ENCODE data around the gene HIC1.

Gene HIC1

DNA sequence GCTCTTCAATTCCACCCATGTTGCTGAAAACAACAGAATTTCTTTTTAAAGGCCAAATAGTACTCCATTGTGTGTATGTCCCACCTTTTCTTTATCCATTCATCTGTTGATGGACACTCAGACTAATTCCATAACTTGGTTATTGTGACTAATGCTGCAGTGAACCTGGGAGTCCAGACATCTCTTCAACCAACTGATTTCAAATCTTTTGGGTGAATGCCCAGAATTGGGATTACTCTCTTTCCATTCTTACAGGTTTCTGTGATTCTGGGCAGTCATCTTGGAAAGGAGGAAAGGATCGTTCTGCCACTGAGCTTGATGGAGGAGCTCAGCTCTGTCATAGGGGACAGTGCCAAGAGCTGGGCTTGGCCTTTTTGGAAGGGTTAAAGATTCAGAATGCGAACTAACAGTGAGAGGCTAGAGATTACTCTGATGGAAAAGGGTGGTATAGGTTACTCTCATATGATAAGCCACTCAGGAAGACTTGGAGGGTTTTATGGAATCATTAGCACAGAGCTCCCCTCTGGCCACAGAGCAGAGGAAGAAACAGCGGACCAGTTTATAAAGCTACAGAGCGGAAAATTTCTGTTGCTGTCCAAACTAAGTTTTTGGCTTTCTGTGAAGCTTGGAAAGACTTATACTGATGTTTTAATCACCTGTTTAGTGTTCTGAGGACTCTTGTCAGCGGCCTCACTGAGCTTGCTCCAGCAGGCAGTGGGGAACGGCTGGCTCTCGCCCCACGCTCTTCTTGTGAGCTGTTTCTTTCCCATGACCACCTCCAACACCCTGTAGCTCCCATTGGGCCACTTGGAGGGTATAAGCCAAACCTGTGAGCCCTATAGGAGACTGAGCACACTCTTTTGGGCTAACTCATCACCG lies 48.3 kb downstream of the HIC1 start:
- H3K4me1 Mint-ChIP-seq: peaks cover 12% of the 10 kb centered on the region
- peaks cover 6% of the 10 kb centered on the region for H3K36me3 Mint-ChIP-seq (ENCODE audit: insufficient read depth)
- ATAC-seq (replicated peaks; ENCODE audit: extremely low read depth, poor library complexity, severe bottlenecking) (no peak), DNase-seq (ENCODE audit: low spot score in 2 of 2) (no peak)
- no peaks in the 10 kb centered on the region for H3K9me3 Mint-ChIP-seq
- H3K4me3 Mint-ChIP-seq: no peak overlapping the region
- no peaks in the 10 kb centered on the region for H3K27me3 Mint-ChIP-seq
- no peak overlapping the region for H3K27ac Mint-ChIP-seq (ENCODE audit: low read depth)

DNA sequence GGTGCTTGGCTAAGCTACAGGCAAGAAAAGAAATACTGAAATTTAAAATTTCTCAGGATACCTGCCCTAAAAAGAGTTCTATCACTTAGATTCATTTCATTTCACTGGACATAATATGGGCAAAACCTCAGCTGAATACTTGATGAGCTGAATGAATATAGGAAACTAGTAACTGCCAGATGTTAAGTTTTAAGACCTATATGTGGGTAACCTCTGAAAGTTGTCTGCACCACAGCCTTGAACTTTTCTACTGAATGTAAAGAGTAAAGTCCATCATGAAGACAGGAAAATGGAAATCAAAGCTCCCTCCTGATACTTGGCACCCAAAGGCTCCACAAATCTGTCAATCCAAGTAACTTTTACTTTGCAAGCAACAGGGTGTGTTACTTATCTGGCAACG lies 50.8 kb downstream of the HIC1 start:
- ATAC-seq (replicated peaks; ENCODE audit: extremely low read depth, poor library complexity, severe bottlenecking) (no peak), DNase-seq (ENCODE audit: low spot score in 2 of 2) (no peak)
- no peaks in the 10 kb centered on the region for H3K9me3 Mint-ChIP-seq
- H3K4me3 Mint-ChIP-seq: no peak overlapping the region
- no peaks in the 10 kb centered on the region for H3K27me3 Mint-ChIP-seq
- H3K36me3 Mint-ChIP-seq (ENCODE audit: insufficient read depth): peaks cover 4% of the 10 kb centered on the region
- H3K27ac Mint-ChIP-seq (ENCODE audit: low read depth): no peak overlapping the region
- peaks cover 17% of the 10 kb centered on the region for H3K4me1 Mint-ChIP-seq

DNA sequence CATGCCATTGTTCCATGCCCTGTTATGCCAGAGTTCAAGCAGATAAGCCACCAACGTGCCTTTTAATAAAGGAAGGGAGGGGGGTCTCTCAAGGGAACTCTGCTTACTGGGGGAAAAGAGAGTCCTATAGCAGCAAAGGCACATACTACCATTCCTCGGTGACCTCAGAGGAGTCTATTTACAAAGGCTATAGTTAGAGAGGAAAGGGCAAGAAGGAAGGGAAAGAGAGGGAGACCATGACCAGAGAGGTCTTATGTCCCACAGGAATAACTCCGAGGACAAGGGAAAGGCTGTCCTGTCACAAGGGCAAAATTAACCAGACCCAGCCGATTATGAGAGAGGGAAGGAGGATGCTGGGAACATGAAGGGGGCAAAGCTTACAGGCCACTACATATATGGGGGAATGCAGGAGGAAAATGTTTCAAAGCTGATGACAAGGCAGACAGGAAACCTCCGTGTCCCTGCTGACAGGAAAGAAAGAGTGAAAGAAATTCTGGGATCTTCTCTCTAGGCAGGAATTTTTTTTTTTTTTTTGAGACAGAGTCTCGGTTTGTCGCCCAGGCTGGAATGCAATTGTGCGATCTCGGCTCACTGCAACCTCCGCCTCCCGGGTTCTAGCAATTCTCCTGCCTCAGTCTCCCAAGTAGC lies 51.5 kb downstream of the HIC1 start:
- no peaks in the 10 kb centered on the region for H3K27me3 Mint-ChIP-seq
- no peaks in the 10 kb centered on the region for H3K9me3 Mint-ChIP-seq
- no peak overlapping the region for H3K27ac Mint-ChIP-seq (ENCODE audit: low read depth)
- no peak for DNase-seq (ENCODE audit: low spot score in 2 of 2)
- peaks cover 4% of the 10 kb centered on the region for H3K36me3 Mint-ChIP-seq (ENCODE audit: insufficient read depth)
- no peak overlapping the region for H3K4me3 Mint-ChIP-seq
- peaks cover 17% of the 10 kb centered on the region for H3K4me1 Mint-ChIP-seq
- ATAC-seq (replicated peaks; ENCODE audit: extremely low read depth, poor library complexity, severe bottlenecking): no peak

DNA sequence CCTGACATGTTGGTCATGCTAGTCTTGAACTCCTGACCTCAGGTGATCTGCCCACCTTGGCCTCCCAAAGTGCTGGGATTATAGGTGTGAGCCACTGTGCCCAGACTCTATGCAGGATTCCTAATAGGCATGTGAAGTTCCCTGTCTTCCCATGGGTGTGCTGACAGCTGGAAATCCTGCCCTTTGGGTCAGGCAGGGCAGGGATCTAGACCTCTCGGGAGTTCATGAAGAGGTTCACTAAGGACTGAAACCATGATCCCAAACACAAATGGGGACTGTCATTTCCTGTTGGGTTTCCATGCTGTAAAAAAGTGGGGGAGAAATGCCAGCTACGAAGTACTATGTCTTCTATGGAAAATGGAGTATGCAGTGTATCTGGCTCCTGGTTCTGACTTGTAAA lies 52.1 kb downstream of the HIC1 start:
- no peak overlapping the region for H3K4me3 Mint-ChIP-seq
- no peak for ATAC-seq (replicated peaks; ENCODE audit: extremely low read depth, poor library complexity, severe bottlenecking)
- H3K4me1 Mint-ChIP-seq: peaks cover 17% of the 10 kb centered on the region
- no peaks in the 10 kb centered on the region for H3K27me3 Mint-ChIP-seq
- H3K36me3 Mint-ChIP-seq (ENCODE audit: insufficient read depth): peaks cover 4% of the 10 kb centered on the region
- H3K9me3 Mint-ChIP-seq: no peaks in the 10 kb centered on the region
- peak overlapping the region; percentile 47 for H3K27ac Mint-ChIP-seq (ENCODE audit: low read depth)
- no peak for DNase-seq (ENCODE audit: low spot score in 2 of 2)

DNA sequence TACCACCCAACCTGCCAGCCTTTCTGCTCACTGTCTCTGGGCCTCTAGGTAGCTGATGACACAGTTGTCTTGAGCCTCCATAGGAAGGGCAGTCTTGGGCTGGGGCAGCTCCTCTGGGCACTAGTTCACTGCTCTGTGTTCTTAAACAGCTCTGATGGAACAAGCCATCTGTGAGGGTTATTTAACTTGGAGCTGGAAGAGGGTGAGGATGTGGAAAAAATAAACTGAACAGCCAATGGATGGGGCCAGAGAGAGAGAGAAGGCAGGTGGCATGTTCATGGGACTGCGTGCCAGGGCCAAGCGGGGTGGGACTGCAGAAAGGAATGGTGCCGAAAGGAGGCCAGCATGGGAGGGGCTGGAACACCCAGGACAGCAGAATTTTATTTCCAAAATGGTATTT lies 52.6 kb downstream of the HIC1 start:
- Mint-ChIP-seq H3K4me1 (peaks cover 16% of the 10 kb centered on the region), H3K9me3 (no peaks in the 10 kb centered on the region), H3K4me3 (no peak overlapping the region), H3K27ac (ENCODE audit: low read depth) (peak overlapping the region; percentile 47), H3K36me3 (ENCODE audit: insufficient read depth) (peaks cover 4% of the 10 kb centered on the region), H3K27me3 (no peaks in the 10 kb centered on the region)
- no peak for ATAC-seq (replicated peaks; ENCODE audit: extremely low read depth, poor library complexity, severe bottlenecking)
- DNase-seq (ENCODE audit: low spot score in 2 of 2): no peak

DNA sequence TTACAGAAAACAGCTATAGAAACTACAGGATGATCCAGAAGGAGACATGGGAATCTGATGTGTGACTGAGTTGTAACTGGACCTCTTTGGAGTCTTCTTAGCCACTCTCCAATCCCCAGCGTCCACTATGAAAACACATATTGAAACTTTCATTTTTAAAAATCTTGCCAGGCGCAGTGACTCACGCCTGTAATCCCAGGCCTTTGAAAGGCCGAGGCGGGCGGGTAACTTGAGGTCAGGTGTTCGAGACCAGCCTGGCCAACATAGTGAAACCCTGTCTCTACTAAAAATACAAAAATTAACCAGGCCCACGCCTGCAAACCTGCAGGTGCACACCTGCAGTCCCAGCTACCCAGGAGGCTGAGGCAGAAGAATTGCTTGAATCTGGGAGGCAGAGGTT lies 53.3 kb downstream of the HIC1 start:
- no peak overlapping the region for H3K27ac Mint-ChIP-seq (ENCODE audit: low read depth)
- DNase-seq (ENCODE audit: low spot score in 2 of 2) (no peak), ATAC-seq (replicated peaks; ENCODE audit: extremely low read depth, poor library complexity, severe bottlenecking) (no peak)
- H3K27me3 Mint-ChIP-seq: no peaks in the 10 kb centered on the region
- H3K36me3 Mint-ChIP-seq (ENCODE audit: insufficient read depth): peaks cover 4% of the 10 kb centered on the region
- no peaks in the 10 kb centered on the region for H3K9me3 Mint-ChIP-seq
- no peak overlapping the region for H3K4me3 Mint-ChIP-seq
- H3K4me1 Mint-ChIP-seq: peaks cover 10% of the 10 kb centered on the region

DNA sequence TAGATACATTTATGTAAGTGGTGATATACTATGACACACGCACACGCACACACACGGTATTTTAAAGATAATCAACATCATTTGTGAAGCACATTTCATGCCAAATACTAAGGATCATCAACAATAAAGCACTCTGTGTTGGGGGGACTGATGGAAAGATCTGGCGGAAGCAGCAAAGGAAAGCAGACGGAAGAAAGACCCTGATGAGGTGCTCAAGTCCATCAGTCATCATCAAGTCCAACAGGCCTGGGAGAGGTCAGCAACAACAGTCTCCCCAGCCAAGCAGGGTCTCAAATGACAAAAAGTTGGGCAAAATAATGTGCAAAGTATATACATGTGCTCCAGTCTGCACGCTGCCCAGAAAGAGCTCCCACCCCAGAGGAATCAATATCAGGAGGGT lies 55.5 kb downstream of the HIC1 start:
- Mint-ChIP-seq H3K27ac (ENCODE audit: low read depth) (no peak overlapping the region), H3K27me3 (no peaks in the 10 kb centered on the region), H3K36me3 (ENCODE audit: insufficient read depth) (peaks cover 4% of the 10 kb centered on the region), H3K4me3 (no peak overlapping the region), H3K4me1 (peaks cover 10% of the 10 kb centered on the region), H3K9me3 (no peaks in the 10 kb centered on the region)
- no peak for DNase-seq (ENCODE audit: low spot score in 2 of 2)
- no peak for ATAC-seq (replicated peaks; ENCODE audit: extremely low read depth, poor library complexity, severe bottlenecking)

DNA sequence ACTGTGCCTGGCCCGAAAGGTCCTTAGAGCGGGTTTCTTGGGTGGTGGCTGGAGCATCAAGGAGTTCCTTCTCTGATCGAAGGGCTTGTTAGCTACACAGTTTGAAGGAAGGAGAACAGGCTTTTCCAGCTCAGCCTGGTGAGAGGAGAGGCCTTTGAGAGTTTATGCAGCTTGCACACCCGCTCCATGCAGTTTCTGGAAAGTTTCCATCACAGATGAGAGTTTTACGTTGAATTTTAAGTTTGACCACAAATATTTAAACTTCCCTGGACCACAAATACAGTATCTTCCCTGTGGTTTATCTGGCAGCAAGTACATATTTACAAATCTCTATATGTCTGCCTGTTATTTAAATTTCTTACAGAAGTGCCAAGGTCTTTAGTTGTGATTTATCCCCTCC lies 56.8 kb downstream of the HIC1 start:
- H3K27me3 Mint-ChIP-seq: no peaks in the 10 kb centered on the region
- H3K9me3 Mint-ChIP-seq: no peaks in the 10 kb centered on the region
- H3K4me1 Mint-ChIP-seq: peaks cover 10% of the 10 kb centered on the region
- H3K36me3 Mint-ChIP-seq (ENCODE audit: insufficient read depth): peaks cover 4% of the 10 kb centered on the region
- DNase-seq (ENCODE audit: low spot score in 2 of 2): no peak
- no peak overlapping the region for H3K27ac Mint-ChIP-seq (ENCODE audit: low read depth)
- no peak overlapping the region for H3K4me3 Mint-ChIP-seq
- ATAC-seq (replicated peaks; ENCODE audit: extremely low read depth, poor library complexity, severe bottlenecking): no peak
